ENCODE results near the gene TMEM140. TPM values are rescaled to one million over a fixed set of nuclear protein-coding genes. Genes with fewer than 3 reads are reported as not detected.

The TMEM140 gene
- total RNA-seq, 1 donor from 2014 or later, result not detected

GRCh38 chr7:135174941-135175340 is 27.1 kb downstream of the TMEM140 start:
- TF ChIP-seq, protein P1, sequence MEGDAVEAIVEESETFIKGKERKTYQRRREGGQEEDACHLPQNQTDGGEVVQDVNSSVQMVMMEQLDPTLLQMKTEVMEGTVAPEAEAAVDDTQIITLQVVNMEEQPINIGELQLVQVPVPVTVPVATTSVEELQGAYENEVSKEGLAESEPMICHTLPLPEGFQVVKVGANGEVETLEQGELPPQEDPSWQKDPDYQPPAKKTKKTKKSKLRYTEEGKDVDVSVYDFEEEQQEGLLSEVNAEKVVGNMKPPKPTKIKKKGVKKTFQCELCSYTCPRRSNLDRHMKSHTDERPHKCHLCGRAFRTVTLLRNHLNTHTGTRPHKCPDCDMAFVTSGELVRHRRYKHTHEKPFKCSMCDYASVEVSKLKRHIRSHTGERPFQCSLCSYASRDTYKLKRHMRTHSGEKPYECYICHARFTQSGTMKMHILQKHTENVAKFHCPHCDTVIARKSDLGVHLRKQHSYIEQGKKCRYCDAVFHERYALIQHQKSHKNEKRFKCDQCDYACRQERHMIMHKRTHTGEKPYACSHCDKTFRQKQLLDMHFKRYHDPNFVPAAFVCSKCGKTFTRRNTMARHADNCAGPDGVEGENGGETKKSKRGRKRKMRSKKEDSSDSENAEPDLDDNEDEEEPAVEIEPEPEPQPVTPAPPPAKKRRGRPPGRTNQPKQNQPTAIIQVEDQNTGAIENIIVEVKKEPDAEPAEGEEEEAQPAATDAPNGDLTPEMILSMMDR (IDR thresholded peaks at IDR 0.05; ENCODE audit: unreplicated experiment), result no peak
- H3K27ac Mint-ChIP-seq (ENCODE audit: unreplicated experiment), result no peak overlapping the region
- no peak for DNase-seq (ENCODE audit: low spot score)
- peaks cover 8% of the 10 kb centered on the region for H3K4me1 Mint-ChIP-seq (ENCODE audit: unreplicated experiment)
- H3K9me3 Mint-ChIP-seq (ENCODE audit: unreplicated experiment), result no peaks in the 10 kb centered on the region
- H3K36me3 Mint-ChIP-seq (ENCODE audit: low read depth, unreplicated experiment), result peaks cover 8% of the 10 kb centered on the region
- H3K4me3 Mint-ChIP-seq (ENCODE audit: unreplicated experiment), result no peak overlapping the region
- peaks cover 3% of the 10 kb centered on the region for H3K27me3 Mint-ChIP-seq (ENCODE audit: unreplicated experiment)

GRCh38 chr7:135175931-135176330 is 28.1 kb downstream of the TMEM140 start:
- Mint-ChIP-seq H3K4me1 (ENCODE audit: unreplicated experiment) (peaks cover 8% of the 10 kb centered on the region), H3K27me3 (ENCODE audit: unreplicated experiment) (peaks cover 3% of the 10 kb centered on the region), H3K9me3 (ENCODE audit: unreplicated experiment) (peaks cover under 1% of the 10 kb centered on the region), H3K27ac (ENCODE audit: unreplicated experiment) (no peak overlapping the region), H3K4me3 (ENCODE audit: unreplicated experiment) (no peak overlapping the region), H3K36me3 (ENCODE audit: low read depth, unreplicated experiment) (peaks cover 11% of the 10 kb centered on the region)
- TF ChIP-seq, protein P1 (IDR thresholded peaks at IDR 0.05; ENCODE audit: unreplicated experiment), result no peak
- DNase-seq (ENCODE audit: low spot score), result no peak

- TF ChIP-seq, protein P1 (IDR thresholded peaks at IDR 0.05; ENCODE audit: unreplicated experiment), result no peak
- no peaks in the 10 kb centered on the region for H3K4me1 Mint-ChIP-seq (ENCODE audit: unreplicated experiment)
- H3K4me3 Mint-ChIP-seq (ENCODE audit: unreplicated experiment), result no peak overlapping the region
- H3K27me3 Mint-ChIP-seq (ENCODE audit: unreplicated experiment), result peaks cover 3% of the 10 kb centered on the region
- peaks cover 9% of the 10 kb centered on the region for H3K9me3 Mint-ChIP-seq (ENCODE audit: unreplicated experiment)
- no peak overlapping the region for H3K27ac Mint-ChIP-seq (ENCODE audit: unreplicated experiment)
- H3K36me3 Mint-ChIP-seq (ENCODE audit: low read depth, unreplicated experiment), result peaks cover 20% of the 10 kb centered on the region
- DNase-seq (ENCODE audit: low spot score), result no peak
Measured at GRCh38 chr7:135177028-135177696, 29.3 kb downstream of the TMEM140 start.

DNA sequence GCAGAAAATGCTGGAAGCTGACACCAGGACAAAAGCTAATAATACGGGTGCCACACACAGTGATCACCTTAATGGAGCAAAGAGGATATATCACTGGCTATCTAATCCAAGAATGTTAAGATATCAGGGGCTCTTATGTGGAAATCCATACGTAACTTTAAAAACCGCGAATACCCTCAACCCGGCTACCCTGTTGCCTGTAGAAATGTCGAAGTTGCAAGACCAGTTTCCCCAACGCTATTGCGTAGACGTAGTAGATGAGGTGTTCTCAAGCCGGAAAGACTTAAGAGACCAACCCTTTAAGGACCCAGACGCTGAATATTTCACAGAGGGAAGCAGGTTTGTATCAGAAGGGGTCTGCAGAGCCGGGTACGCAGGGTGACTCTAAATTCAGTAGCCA is 30.5 kb downstream of the TMEM140 start:
- Mint-ChIP-seq H3K27ac (ENCODE audit: unreplicated experiment) (no peak overlapping the region), H3K4me1 (ENCODE audit: unreplicated experiment) (no peaks in the 10 kb centered on the region), H3K4me3 (ENCODE audit: unreplicated experiment) (no peak overlapping the region), H3K27me3 (ENCODE audit: unreplicated experiment) (peaks cover 6% of the 10 kb centered on the region), H3K36me3 (ENCODE audit: low read depth, unreplicated experiment) (peaks cover 32% of the 10 kb centered on the region), H3K9me3 (ENCODE audit: unreplicated experiment) (peaks cover 9% of the 10 kb centered on the region)
- TF ChIP-seq, protein P1 (IDR thresholded peaks at IDR 0.05; ENCODE audit: unreplicated experiment), result no peak
- no peak for DNase-seq (ENCODE audit: low spot score)

GRCh38 chr7:135179321-135179925 is 31.6 kb downstream of the TMEM140 start:
- no peak overlapping the region for H3K4me3 Mint-ChIP-seq (ENCODE audit: unreplicated experiment)
- H3K4me1 Mint-ChIP-seq (ENCODE audit: unreplicated experiment), result no peaks in the 10 kb centered on the region
- peaks cover 9% of the 10 kb centered on the region for H3K9me3 Mint-ChIP-seq (ENCODE audit: unreplicated experiment)
- H3K27ac Mint-ChIP-seq (ENCODE audit: unreplicated experiment), result no peak overlapping the region
- TF ChIP-seq, protein P1 (IDR thresholded peaks at IDR 0.05; ENCODE audit: unreplicated experiment), result no peak
- no peak for DNase-seq (ENCODE audit: low spot score)
- H3K27me3 Mint-ChIP-seq (ENCODE audit: unreplicated experiment), result peaks cover 6% of the 10 kb centered on the region
- H3K36me3 Mint-ChIP-seq (ENCODE audit: low read depth, unreplicated experiment), result peaks cover 40% of the 10 kb centered on the region

Data from endothelial cell (in vitro differentiated cells).